ENCODE measurements around the gene AGR2. TPM values are rescaled to one million over a fixed set of nuclear protein-coding genes. Genes with fewer than 3 reads are reported as not detected.

Gene AGR2
- total and polyA plus RNA-seq, 10 donors = 0.17 to 0.38 (median 0.28) TPM; not detected in 7

- Histone ChIP-seq H3K36me3 (no peaks in the 10 kb centered on the region), H3K9me3 (no peaks in the 10 kb centered on the region), H3K4me1 (no peaks in the 10 kb centered on the region), H3K27me3 (replicated peaks in 1 of 7) (no peaks in the 10 kb centered on the region), H3K4me3 (no peak overlapping the region), H3K27ac (no peak overlapping the region)
- TF ChIP-seq POLR2AphosphoS5 (IDR thresholded peaks at IDR 0.05) = no peak
- no peak for TF ChIP-seq POLR2A (IDR thresholded peaks at IDR 0.05)
- no peak for TF ChIP-seq CTCF (IDR thresholded peaks at IDR 0.05 in 8 of 11, conservative IDR thresholded peaks at IDR 0.05 in 3 of 11)
- DNase-seq = no peak
- intact Hi-C loops (cut with DNase I; ENCODE audit: low total_unique reads) = no loop called here
- WGBS, 5 donors = 77 to 85% (median 83%) methylated on average over 3 of the region's 3 CpGs
These were observed 9.8 kb downstream of the AGR2 start for GRCh38 chr7:16794986-16795385.

GRCh38 chr7:16791905-16792698 lies 12.7 kb downstream of the AGR2 start:
- H3K4me1 ChIP-seq = no peaks in the 10 kb centered on the region
- peaks cover 0 to 6% (median 0%) of the 10 kb centered on the region in 6 donors for H3K36me3 ChIP-seq
- no peak for TF ChIP-seq POLR2AphosphoS5 (IDR thresholded peaks at IDR 0.05)
- TF ChIP-seq POLR2A (IDR thresholded peaks at IDR 0.05) = no peak
- TF ChIP-seq CTCF (IDR thresholded peaks at IDR 0.05 in 8 of 11, conservative IDR thresholded peaks at IDR 0.05 in 3 of 11) = no peak
- intact Hi-C loops (cut with DNase I; ENCODE audit: low total_unique reads) = no loop called here
- H3K9me3 ChIP-seq = no peaks in the 10 kb centered on the region
- DNase-seq = no peak
- 66 to 80% (median 70%) methylated on average over 5 of the region's 5 CpGs for WGBS, 5 donors
- H3K27me3 ChIP-seq (replicated peaks in 1 of 7) = no peaks in the 10 kb centered on the region
- no peak overlapping the region for H3K27ac ChIP-seq
- no peak overlapping the region for H3K4me3 ChIP-seq

- Histone ChIP-seq H3K36me3 (peaks cover 0 to 6% (median 0%) of the 10 kb centered on the region in 6 donors), H3K4me1 (no peaks in the 10 kb centered on the region), H3K4me3 (no peak overlapping the region), H3K27me3 (replicated peaks in 1 of 7) (no peaks in the 10 kb centered on the region), H3K9me3 (no peaks in the 10 kb centered on the region), H3K27ac (no peak overlapping the region)
- no peak for TF ChIP-seq CTCF (IDR thresholded peaks at IDR 0.05 in 8 of 11, conservative IDR thresholded peaks at IDR 0.05 in 3 of 11)
- TF ChIP-seq POLR2AphosphoS5 (IDR thresholded peaks at IDR 0.05) = no peak
- TF ChIP-seq POLR2A (IDR thresholded peaks at IDR 0.05) = no peak
- 44 to 75% (median 69%) methylated on average over 1 of the region's 1 CpG for WGBS, 5 donors
- intact Hi-C loops (cut with DNase I; ENCODE audit: low total_unique reads) = no loop called here
- no peak for DNase-seq
These were observed 13.7 kb downstream of the AGR2 start for GRCh38 chr7:16791071-16791470.

GRCh38 chr7:16787127-16787526 lies 17.7 kb downstream of the AGR2 start:
- H3K4me3 ChIP-seq = no peak overlapping the region
- no peaks in the 10 kb centered on the region for H3K9me3 ChIP-seq
- WGBS, 5 donors = 83 to 92% (median 89%) methylated on average over 1 of the region's 1 CpG
- peaks cover 0 to 35% (median 0%) of the 10 kb centered on the region in 6 donors for H3K36me3 ChIP-seq
- H3K27ac ChIP-seq = no peak overlapping the region
- H3K4me1 ChIP-seq = no peaks in the 10 kb centered on the region
- intact Hi-C loops (cut with DNase I; ENCODE audit: low total_unique reads) = no loop called here
- no peak for DNase-seq
- no peak for TF ChIP-seq POLR2A (IDR thresholded peaks at IDR 0.05)
- TF ChIP-seq CTCF (IDR thresholded peaks at IDR 0.05 in 8 of 11, conservative IDR thresholded peaks at IDR 0.05 in 3 of 11) = no peak
- no peaks in the 10 kb centered on the region for H3K27me3 ChIP-seq (replicated peaks in 1 of 7)

All from spleen (tissue), 11 donors.